Endothelial cell of umbilical vein (primary cell): ENCODE results near the gene NSUN6. TPM values are rescaled to one million over a fixed set of nuclear protein-coding genes. Genes with fewer than 3 reads are reported as not detected.
A peak's percentile ranks its signal among the peaks of the same experiment; 100 is the strongest.

Experiments
- BruUV-seq: library from RNA; stranded (reverse); fragments of 400-500 nt; replicated peaks from 2 replicates; lab custom pipeline; 2021; lab: Mats Ljungman, UMichigan
- CTCF ChIA-PET: fragments of 300-600, 350-600 bp; sonication (Branson Sonifier 250); formaldehyde crosslinking; loops from one replicate; lab custom pipeline; 2021; ENCODE audit warnings: antibody characterized with exemption, inconsistent platforms; lab: Charles Lee
- POLR2A ChIA-PET: fragments of 300-600, 350-600 bp; sonication (Branson Sonifier 250); formaldehyde crosslinking; loops from one replicate; lab custom pipeline; 2021; ENCODE audit warnings: antibody characterized with exemption, inconsistent platforms; lab: Charles Lee
- DNase-seq: peaks from one replicate; pipeline ENCODE4 v3.0.0-alpha.2; 2011; ENCODE audit warnings: low read depth, low spot score
- FAIRE-seq: peaks from 2 replicates; lab custom pipeline; 2011; peaks lifted over from hg19 to GRCh38; lab: Jason Lieb, UNC
- H2AFZ ChIP-seq: 2 replicates; pipeline ENCODE4 v1.6.0; 2012; ENCODE audit warnings: low read depth, low read length, control low read depth, inconsistent platforms
- H3K27ac ChIP-seq: 2 replicates; pipeline ENCODE4 v1.5.1; 2011; ENCODE audit warnings: low read depth, mild to moderate bottlenecking, control low read depth, low read length, moderate library complexity; ENCODE audit not compliant: insufficient read depth
- H3K27me3 ChIP-seq, 2 experiments: 2 replicates each; pipeline versions ENCODE4 v1.6.0 to v1.6.1; 2011; ENCODE audit warnings: low read length in 2 of 2, mixed read lengths in 1 of 2; ENCODE audit not compliant: control insufficient read depth in 2 of 2, insufficient read depth in 2 of 2
- H3K36me3 ChIP-seq, 2 experiments: 2 replicates in 1 of 2; 3 replicates in 1 of 2; pipeline ENCODE4 v1.5.1; 2011; ENCODE audit warnings: low read length in 2 of 2, mild to moderate bottlenecking in 1 of 2, moderate library complexity in 1 of 2; ENCODE audit not compliant: control insufficient read depth in 2 of 2, insufficient read depth in 2 of 2; ENCODE audit errors: extremely low read depth in 1 of 2
- H3K4me1 ChIP-seq: 3 replicates; pipeline ENCODE4 v1.5.1; 2011; ENCODE audit warnings: mild to moderate bottlenecking, low read length; ENCODE audit not compliant: control insufficient read depth, insufficient read depth; ENCODE audit errors: extremely low read depth
- H3K4me2 ChIP-seq: 2 replicates; pipeline ENCODE4 v1.6.1; 2011; ENCODE audit warnings: low read length, control low read depth, mixed read lengths; ENCODE audit not compliant: insufficient read depth
- H3K4me3 ChIP-seq, 3 experiments: fragments of 200-600 bp in 1 of 3; sonication (generic), shearing (Covaris generic) in 1 of 3; replicated peaks in 1 of 3; 2 replicates each; pipeline ENCODE4 v1.5.1; 2011 to 2016; ENCODE audit warnings: control low read depth in 3 of 3, low read length in 3 of 3, mild to moderate bottlenecking in 2 of 3, inconsistent platforms in 1 of 3, low read depth in 1 of 3, moderate library complexity in 1 of 3; ENCODE audit not compliant: insufficient read depth in 1 of 3
- H3K79me2 ChIP-seq: 2 replicates; pipeline ENCODE4 v1.6.0; 2012; ENCODE audit warnings: low read length, inconsistent platforms; ENCODE audit not compliant: control insufficient read depth, insufficient read depth
- H3K9ac ChIP-seq: replicated peaks from 2 replicates; pipeline ENCODE3; 2011; ENCODE audit warnings: low read length, control low read depth; ENCODE audit not compliant: insufficient read depth; ENCODE audit errors: extremely low read depth
- H3K9me1 ChIP-seq: replicated peaks from 3 replicates; pipeline ENCODE4 v1.6.0; 2011; ENCODE audit warnings: mild to moderate bottlenecking, low read length; ENCODE audit not compliant: control insufficient read depth, insufficient read depth; ENCODE audit errors: extremely low read depth
- H3K9me3 ChIP-seq: replicated peaks from 2 replicates; pipeline ENCODE4 v1.5.1; 2012; ENCODE audit warnings: low read length, inconsistent platforms; ENCODE audit not compliant: control insufficient read depth, insufficient read depth
- H4K20me1 ChIP-seq: replicated peaks from 2 replicates; pipeline ENCODE3; 2011; ENCODE audit warnings: mild to moderate bottlenecking, low read length; ENCODE audit not compliant: control insufficient read depth, insufficient read depth; ENCODE audit errors: extremely low read depth
- FOS ChIP-seq: IDR thresholded peaks from 2 replicates; pipeline ENCODE4 v1.6.1; 2011; ENCODE audit warnings: mild to moderate bottlenecking, low read length, moderate library complexity, borderline replicate concordance; ENCODE audit not compliant: insufficient read depth
- GATA2 ChIP-seq: IDR thresholded peaks from 2 replicates; pipeline ENCODE4 v1.7.0; 2011; ENCODE audit warnings: low read depth, mild to moderate bottlenecking, moderate library complexity, mixed read lengths, low read length; ENCODE audit not compliant: insufficient read length, insufficient read depth
- JUN ChIP-seq: IDR thresholded peaks from 2 replicates; pipeline ENCODE4 v1.6.1; 2011; ENCODE audit warnings: borderline replicate concordance, low read depth; ENCODE audit not compliant: insufficient read length, insufficient read depth
- POLR2AphosphoS5 ChIP-seq: IDR thresholded peaks from 2 replicates; pipeline ENCODE4 v1.6.1; 2012; ENCODE audit warnings: low read depth, mild to moderate bottlenecking, control low read depth, low read length, moderate library complexity; ENCODE audit not compliant: insufficient read depth
- dilution Hi-C: fragments of 300-500 bp; cut with MboI; formaldehyde crosslinking; loops from one replicate; pipeline ENCODE4 v1.15.0; 2019; ENCODE audit warnings: low sequenced_read_pairs; ENCODE audit not compliant: extremely low pct_ligation_motif_present
- intact Hi-C: fragments of 100-400 bp; cut with micrococcal nuclease; formaldehyde crosslinking; loops from one replicate; pipeline ENCODE4 v1.10.0; 2022
- polyA plus RNA-seq, 4 experiments: library from polyadenylated mRNA; depleted of rRNA in 3 of 4; stranded (reverse) in 3 of 4; unstranded in 1 of 4; fragments of >200 nt; gene quantifications; 2 replicates each; pipeline versions ENCODE4 v1.2.1 to v1.2.3, GENCODE V29; 2011 to 2012; ENCODE audit warnings: missing spikeins in 1 of 4
- total RNA-seq: library from RNA; stranded (reverse); gene quantifications from 2 replicates; pipeline ENCODE4 v1.2.3, GENCODE V29; 2021
- TF ChIP-seq, protein P1 (sequence below), 2 donors: IDR thresholded peaks; 1 replicate in 1 of 2; 2 replicates in 1 of 2; pipeline ENCODE4 v1.5.1; 2011; ENCODE audit warnings: low read length in 2 of 2, mild to moderate bottlenecking in 2 of 2, moderate library complexity in 2 of 2, control low read depth in 1 of 2, inconsistent platforms in 1 of 2, low read depth in 1 of 2; ENCODE audit not compliant: insufficient read depth in 1 of 2; ENCODE audit errors: extremely low read depth in 1 of 2

Gene NSUN6
- total and polyA plus RNA-seq, 2 donors (not counting 3 experiments of a cell fraction or from before 2014, with no cell fraction given): 3.3 to 5.2 TPM

GRCh38 chr10:18607503-18608378 lies 43.6 kb downstream of the NSUN6 start:
- H3K9ac ChIP-seq: peak overlapping the region; percentile 34
- H3K9me1 ChIP-seq: no peaks in the 10 kb centered on the region
- TF ChIP-seq, protein P1, sequence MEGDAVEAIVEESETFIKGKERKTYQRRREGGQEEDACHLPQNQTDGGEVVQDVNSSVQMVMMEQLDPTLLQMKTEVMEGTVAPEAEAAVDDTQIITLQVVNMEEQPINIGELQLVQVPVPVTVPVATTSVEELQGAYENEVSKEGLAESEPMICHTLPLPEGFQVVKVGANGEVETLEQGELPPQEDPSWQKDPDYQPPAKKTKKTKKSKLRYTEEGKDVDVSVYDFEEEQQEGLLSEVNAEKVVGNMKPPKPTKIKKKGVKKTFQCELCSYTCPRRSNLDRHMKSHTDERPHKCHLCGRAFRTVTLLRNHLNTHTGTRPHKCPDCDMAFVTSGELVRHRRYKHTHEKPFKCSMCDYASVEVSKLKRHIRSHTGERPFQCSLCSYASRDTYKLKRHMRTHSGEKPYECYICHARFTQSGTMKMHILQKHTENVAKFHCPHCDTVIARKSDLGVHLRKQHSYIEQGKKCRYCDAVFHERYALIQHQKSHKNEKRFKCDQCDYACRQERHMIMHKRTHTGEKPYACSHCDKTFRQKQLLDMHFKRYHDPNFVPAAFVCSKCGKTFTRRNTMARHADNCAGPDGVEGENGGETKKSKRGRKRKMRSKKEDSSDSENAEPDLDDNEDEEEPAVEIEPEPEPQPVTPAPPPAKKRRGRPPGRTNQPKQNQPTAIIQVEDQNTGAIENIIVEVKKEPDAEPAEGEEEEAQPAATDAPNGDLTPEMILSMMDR (IDR thresholded peaks at IDR 0.05; ENCODE audit: extremely low read depth in 1 of 2, insufficient read depth in 1 of 2, low read depth in 1 of 2, low read length in 2 of 2): no peak
- no peak for TF ChIP-seq GATA2
- TF ChIP-seq POLR2AphosphoS5: no peak
- TF ChIP-seq FOS: peak; percentile 73
- peak; percentile 48 for TF ChIP-seq JUN
- no peaks in the 10 kb centered on the region for H4K20me1 ChIP-seq
- H3K9me3 ChIP-seq: no peaks in the 10 kb centered on the region
- H3K36me3 ChIP-seq: no peaks in the 10 kb centered on the region
- no peaks in the 10 kb centered on the region for H3K27me3 ChIP-seq
- H2AFZ ChIP-seq: no peak overlapping the region
- H3K4me3 ChIP-seq: no peak overlapping the region
- H3K79me2 ChIP-seq: no peaks in the 10 kb centered on the region
- ChIA-PET POLR2A (no interaction called here), CTCF (interaction anchor here (0.7 kb wide), 1 partner anchor 18 kb away, joined by 4 read pairs; no protein-coding TSS in a partner anchor)
- peak; percentile 76 for DNase-seq
- peak overlapping the region; percentile 34 for H3K4me2 ChIP-seq
- peak; percentile 76 for FAIRE-seq
- BruUV-seq: no TSS peak
- dilution Hi-C loops (no loop called here), intact Hi-C loops (no loop called here)
- H3K4me1 ChIP-seq: peaks cover 35% of the 10 kb centered on the region
- H3K27ac ChIP-seq: peak overlapping the region; percentile 55
